Stimulated activated CD4-positive, alpha-beta T cell treated with anti-CD3 and anti-CD28 coated beads, Interleukin-1b, Interleukin-23, amount 100 ng/mL, for 1 hour (primary cell): ENCODE results near the gene NF2.

Experiments
- DNase-seq, 2 donors: peaks; one replicate each; pipeline ENCODE4 v3.0.0-alpha.2; 2020; ENCODE audit warnings: low read depth in 2 of 2

NF2 gene

DNA sequence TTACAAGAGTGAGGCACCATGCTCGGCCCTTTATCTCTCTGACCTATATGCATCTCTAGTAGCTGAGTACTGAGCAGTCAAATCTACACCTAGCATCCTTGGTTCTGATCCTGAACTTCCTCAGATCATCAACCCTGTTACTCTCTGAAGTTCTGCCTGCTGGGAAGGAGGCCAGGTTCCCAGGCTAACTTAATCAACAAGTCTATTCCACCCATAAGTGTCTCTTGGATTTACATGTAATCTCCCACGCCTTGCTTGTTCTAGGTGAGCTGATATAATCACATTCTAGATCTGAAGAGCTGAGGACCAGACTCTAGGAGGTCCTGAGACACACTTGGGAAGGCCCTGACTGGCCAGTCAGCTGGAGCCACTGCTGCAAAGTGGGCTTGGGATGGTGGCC is 138.5 kb downstream of the NF2 start:
- no peak for DNase-seq

DNA sequence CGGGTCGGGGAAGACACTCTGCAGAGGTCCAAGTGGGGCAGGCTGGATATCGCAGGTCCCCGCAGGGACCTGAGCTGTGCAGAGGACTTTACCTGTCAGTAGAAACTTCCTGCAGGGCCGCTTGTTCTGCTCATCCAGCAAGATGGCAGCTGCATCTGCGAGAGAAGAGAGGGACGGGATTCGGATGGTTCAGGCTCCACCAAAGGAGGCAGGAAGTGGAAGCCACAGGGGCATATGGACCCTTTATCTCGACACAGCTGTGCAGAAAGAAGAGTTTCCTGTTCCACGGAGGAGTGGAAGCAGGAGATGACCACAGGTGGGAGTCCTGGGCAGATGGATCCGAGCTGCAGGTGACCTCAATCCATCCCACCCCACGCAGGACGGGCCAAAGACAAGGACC is 138.9 kb downstream of the NF2 start:
- DNase-seq = no peak

DNA sequence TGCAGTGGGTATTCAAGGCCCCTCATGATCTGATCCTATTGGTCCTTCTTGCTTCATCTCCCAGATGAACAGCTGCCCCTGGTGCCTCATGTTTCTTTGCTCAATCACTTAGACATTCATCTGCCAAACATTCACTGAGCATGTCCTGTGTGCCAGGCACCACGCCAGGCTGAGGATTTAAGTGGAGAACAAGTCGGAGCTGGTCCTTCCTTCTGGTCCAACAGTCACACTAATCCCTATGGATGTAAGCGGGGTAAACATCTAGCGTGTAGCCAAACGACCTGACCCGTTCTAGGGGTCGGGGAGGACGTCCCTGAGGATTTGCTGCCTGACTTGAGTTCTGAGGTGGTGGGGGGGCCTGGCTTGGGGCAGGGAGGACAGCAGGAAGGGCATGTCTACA is 141.5 kb downstream of the NF2 start:
- DNase-seq = no peak

DNA sequence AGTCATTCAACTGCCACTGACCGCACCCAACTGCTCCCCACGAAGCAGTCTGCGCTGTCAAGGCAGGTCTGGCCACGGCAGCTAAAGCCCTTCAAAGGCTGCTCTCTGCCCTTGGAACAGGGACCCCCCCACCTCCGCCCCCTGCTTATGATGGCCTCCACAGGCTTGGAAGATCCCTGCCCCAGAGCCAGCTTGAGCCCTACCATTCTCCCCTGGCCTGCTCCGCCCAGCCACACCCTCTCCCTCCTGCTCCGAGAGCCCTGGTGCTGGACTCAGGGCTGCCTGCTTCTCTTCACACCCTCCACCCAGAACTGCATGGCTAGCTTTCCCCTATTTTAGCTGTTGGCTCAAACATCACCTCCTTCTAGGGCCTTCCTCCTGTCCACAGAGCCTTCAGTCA is 144.4 kb downstream of the NF2 start:
- no peak for DNase-seq
